NCI-H2171 (cell line): ENCODE results near the gene TGM1.
"Not testable (repeated sequence)": the region's sequence is repeated elsewhere in the genome, so short reads cannot be mapped to it uniquely, and the experiment has no call there.

Experiments
- DNase-seq: peaks from one replicate; lab custom pipeline; 2025; lab: John Stamatoyannopoulos, UW

Gene TGM1

DNA sequence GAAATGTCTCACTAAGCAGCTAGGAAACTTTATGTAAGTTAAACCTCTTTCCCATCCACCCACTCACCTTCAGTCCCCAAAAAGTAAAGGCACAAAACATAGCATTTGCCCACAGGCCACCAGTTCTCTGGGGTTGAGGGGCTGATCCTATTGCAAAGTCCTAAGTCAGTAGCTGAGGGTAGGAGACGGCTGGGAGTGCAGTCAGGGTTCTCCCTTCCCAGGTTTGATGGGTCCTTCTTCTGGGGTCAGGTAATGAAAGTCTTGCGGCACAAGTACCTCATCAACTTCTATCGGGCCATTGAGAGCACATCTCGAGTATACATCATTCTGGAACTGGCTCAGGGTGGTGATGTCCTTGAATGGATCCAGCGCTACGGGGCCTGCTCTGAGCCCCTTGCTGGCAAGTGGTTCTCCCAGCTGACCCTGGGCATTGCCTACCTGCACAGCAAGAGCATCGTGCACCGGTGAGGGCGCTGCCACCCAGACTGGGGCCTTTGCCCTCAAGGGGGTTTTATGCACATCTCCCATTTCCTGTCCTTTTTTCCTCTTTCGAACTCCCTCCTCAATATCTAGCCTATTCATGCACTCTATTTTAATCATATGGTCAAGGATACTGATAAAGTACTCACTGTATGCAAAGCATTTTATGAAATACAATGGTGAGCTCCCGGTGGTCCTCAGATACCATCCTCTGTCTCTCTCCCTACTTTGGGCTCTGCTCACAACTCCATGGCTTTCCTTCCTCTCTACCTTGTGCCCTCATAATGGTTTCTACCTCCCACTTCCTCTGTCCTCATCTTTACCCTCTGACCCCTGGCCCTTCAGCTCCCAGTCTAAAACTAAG lies 56.5 kb downstream of the TGM1 start:
- DNase-seq, result no peak

DNA sequence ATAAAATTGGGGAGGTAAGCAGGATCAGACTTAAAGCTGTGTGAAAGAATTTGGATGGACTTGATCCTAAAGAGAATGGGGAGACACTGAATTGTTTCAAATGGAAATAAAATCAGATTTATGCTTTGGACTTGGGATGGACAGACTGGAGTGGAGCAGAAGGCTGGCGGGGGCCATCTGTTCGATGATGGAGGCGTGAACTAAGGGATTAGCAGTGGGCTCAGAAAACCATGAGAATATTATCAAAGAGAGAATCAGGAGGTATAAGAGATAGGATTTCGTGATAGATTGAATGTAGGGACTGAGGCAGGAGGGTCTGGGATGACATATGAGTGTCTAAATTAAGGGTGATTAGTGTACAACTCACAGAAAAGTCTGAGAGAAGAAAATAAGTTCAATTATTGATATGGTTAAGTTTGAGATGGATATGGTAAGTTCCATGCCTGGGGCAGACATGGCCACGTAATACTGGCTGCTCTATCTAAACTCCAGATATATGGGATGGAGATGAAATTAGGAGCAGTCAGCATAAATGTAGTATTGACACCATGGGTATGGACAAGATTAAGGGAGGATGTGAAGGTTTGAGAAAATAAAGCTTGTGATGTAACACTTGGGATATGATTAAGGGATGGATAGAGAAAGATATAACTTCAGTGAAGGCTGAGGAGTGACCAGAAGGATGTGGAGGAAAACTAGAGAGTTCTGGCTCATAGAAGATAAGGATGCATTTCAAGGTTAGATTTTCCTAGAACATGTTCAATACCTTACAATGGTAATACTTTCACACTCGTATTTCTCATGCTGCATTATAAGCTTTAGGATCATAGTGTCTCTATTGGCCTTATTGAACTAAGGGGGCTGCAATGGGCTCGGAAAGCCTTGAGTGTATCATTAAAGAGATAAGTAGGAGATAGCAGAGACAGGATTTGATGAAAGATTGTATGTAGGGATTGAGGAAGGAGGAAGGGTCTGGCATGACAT lies 58.5 kb downstream of the TGM1 start:
- no peak for DNase-seq

- not testable (repeated sequence) for DNase-seq
Measured at GRCh38 chr14:24203249-24203886, 59.6 kb downstream of the TGM1 start.

DNA sequence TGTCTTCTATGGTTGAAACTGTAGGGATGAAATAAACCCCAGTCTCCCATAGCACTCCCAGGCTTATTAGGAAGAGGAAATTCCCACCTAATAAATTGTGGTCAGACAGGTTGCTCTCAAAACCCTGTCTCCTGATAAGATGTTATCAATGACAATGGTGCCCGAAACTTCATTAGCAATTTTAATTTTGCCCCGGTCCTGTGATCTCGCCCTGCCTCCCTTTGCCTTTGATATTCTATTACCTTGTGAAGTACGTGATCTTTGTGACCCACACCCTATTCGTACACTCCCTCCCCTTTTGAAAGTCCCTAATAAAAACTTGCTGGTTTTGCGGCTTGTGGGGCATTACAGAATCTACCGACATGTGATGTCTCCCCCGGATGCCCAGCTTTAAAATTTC lies 60.4 kb downstream of the TGM1 start:
- DNase-seq, result not testable (repeated sequence)
